ENCODE results near the gene AFDN.

GRCh38 chr6:167781868-167782267 lies 44.8 kb upstream of the AFDN start:
- no peak for TF ChIP-seq FOXA1 (IDR thresholded peaks at IDR 0.05)
- no peak for TF ChIP-seq CTBP1 (IDR thresholded peaks at IDR 0.05; ENCODE audit: borderline replicate concordance)
- TF ChIP-seq FOXM1 (IDR thresholded peaks at IDR 0.05; ENCODE audit: borderline replicate concordance): no peak
- TF ChIP-seq SUZ12 (IDR thresholded peaks at IDR 0.05): no peak
